OCI-LY1 (cell line): Measurements from ENCODE around the gene ZCCHC17.

ENCODE experiments used
- H2AFZ ChIP-seq: fragments of 200-600 bp; sonication (generic), shearing (Covaris generic); 2 replicates; pipeline ENCODE4 v1.6.0; 2014; ENCODE audit warnings: antibody characterized with exemption, mild to moderate bottlenecking, low read length
- H3F3A ChIP-seq: fragments of 200-600 bp; sonication (generic), shearing (Covaris generic); 2 replicates; pipeline ENCODE4 v1.6.0; 2014; ENCODE audit warnings: mild to moderate bottlenecking, antibody characterized with exemption, low read length, moderate library complexity; ENCODE audit not compliant: insufficient read depth
- H3K27ac ChIP-seq: fragments of 200-600 bp; sonication (generic); 2 replicates; pipeline ENCODE4 v1.5.1; 2014; ENCODE audit warnings: low read length, mixed run types, mild to moderate bottlenecking, low read depth; ENCODE audit not compliant: poor library complexity, severe bottlenecking
- H3K27me3 ChIP-seq: fragments of 200-600 bp; sonication (generic); 2 replicates; pipeline ENCODE4 v1.6.0; 2014; ENCODE audit warnings: antibody characterized with exemption, mild to moderate bottlenecking, low read length, moderate library complexity; ENCODE audit not compliant: insufficient read depth
- H3K36me3 ChIP-seq: fragments of 200-600 bp; sonication (generic); 2 replicates; pipeline ENCODE4 v1.6.1; 2014; ENCODE audit warnings: mild to moderate bottlenecking, antibody characterized with exemption, low read length, moderate library complexity, mixed read lengths; ENCODE audit not compliant: insufficient read depth
- H3K4me1 ChIP-seq: fragments of 200-600 bp; sonication (generic); 2 replicates; pipeline ENCODE4 v1.5.1; 2014; ENCODE audit warnings: mild to moderate bottlenecking, low read length, moderate library complexity; ENCODE audit not compliant: insufficient read depth, severe bottlenecking
- H3K4me2 ChIP-seq: fragments of 200-600 bp; sonication (generic), shearing (Covaris generic); 2 replicates; pipeline ENCODE4 v1.6.1; 2014; ENCODE audit warnings: low read length
- H3K4me3 ChIP-seq: fragments of 200-600 bp; sonication (generic); 2 replicates; pipeline ENCODE4 v1.5.1; 2014; ENCODE audit warnings: low read length, low read depth, mild to moderate bottlenecking, mixed read lengths; ENCODE audit not compliant: poor library complexity, severe bottlenecking
- H3K79me2 ChIP-seq: fragments of 200-600 bp; shearing (Covaris generic); 2 replicates; pipeline ENCODE4 v1.6.1; 2016; ENCODE audit warnings: mixed run types, low read length, mixed read lengths; ENCODE audit not compliant: insufficient read depth
- H3K9ac ChIP-seq: fragments of 200-600 bp; sonication (generic), shearing (Covaris generic); 2 replicates; pipeline ENCODE4 v1.6.1; 2014; ENCODE audit warnings: mild to moderate bottlenecking, low read length, mixed read lengths
- H3K9me2 ChIP-seq: fragments of 200-600 bp; sonication (generic), shearing (Covaris generic); 2 replicates; pipeline ENCODE4 v1.6.1; 2014; ENCODE audit warnings: low read depth, mild to moderate bottlenecking, low read length, mixed read lengths
- H3K9me3 ChIP-seq: fragments of 200-600 bp; shearing (Covaris generic); 2 replicates; pipeline ENCODE4 v1.6.1; 2014; ENCODE audit warnings: low read length, mixed read lengths
- H4K20me1 ChIP-seq: fragments of 200-600 bp; sonication (generic), shearing (Covaris generic); 2 replicates; pipeline ENCODE4 v1.6.0; 2016; ENCODE audit warnings: mild to moderate bottlenecking, low read length; ENCODE audit not compliant: insufficient read depth
- EZH2 ChIP-seq: fragments of 200-600 bp; sonication (generic), shearing (Covaris generic); IDR thresholded peaks from 2 replicates; pipeline ENCODE4 v1.8.0; 2017; ENCODE audit warnings: borderline replicate concordance, mixed run types, mild to moderate bottlenecking, antibody characterized with exemption, low read length, moderate library complexity, mixed read lengths
- TF ChIP-seq, protein P1 (sequence below): fragments of 200-600 bp; sonication (generic), shearing (Covaris generic); IDR thresholded peaks from 2 replicates; pipeline ENCODE4 v1.5.1; 2017; ENCODE audit warnings: mild to moderate bottlenecking, antibody characterized with exemption, low read length, moderate library complexity, mixed read lengths

Gene ZCCHC17

DNA sequence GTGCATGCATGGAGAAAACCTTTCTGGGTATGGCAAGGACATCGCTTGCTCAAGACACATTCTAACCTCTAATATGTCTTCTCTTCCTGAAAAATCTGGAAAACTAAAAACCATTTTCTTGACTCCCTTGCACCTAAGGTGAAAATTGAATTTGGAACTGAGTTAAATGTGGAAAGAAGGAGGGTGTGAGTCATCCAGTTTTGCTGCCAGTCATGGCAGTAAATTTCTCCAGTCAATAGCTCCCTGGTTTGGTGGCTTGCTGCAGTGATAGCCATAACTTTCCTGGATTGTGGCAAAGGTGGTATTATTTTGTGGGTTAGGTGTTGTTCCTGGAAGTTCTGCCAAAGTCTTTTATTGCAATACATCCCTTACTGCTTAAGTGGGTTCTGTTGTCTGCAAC lies 2.5 kb downstream of the ZCCHC17 start:
- no peaks in the 10 kb centered on the region for H4K20me1 ChIP-seq
- H3K9ac ChIP-seq, result no peak overlapping the region
- no peak overlapping the region for H3K27ac ChIP-seq
- H3K9me3 ChIP-seq, result no peaks in the 10 kb centered on the region
- H3F3A ChIP-seq, result no peaks in the 10 kb centered on the region
- TF ChIP-seq, protein P1, sequence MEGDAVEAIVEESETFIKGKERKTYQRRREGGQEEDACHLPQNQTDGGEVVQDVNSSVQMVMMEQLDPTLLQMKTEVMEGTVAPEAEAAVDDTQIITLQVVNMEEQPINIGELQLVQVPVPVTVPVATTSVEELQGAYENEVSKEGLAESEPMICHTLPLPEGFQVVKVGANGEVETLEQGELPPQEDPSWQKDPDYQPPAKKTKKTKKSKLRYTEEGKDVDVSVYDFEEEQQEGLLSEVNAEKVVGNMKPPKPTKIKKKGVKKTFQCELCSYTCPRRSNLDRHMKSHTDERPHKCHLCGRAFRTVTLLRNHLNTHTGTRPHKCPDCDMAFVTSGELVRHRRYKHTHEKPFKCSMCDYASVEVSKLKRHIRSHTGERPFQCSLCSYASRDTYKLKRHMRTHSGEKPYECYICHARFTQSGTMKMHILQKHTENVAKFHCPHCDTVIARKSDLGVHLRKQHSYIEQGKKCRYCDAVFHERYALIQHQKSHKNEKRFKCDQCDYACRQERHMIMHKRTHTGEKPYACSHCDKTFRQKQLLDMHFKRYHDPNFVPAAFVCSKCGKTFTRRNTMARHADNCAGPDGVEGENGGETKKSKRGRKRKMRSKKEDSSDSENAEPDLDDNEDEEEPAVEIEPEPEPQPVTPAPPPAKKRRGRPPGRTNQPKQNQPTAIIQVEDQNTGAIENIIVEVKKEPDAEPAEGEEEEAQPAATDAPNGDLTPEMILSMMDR, result no peak
- no peak for TF ChIP-seq EZH2
- peaks cover 6% of the 10 kb centered on the region; the same call in 1 of the 2 replicates for H3K36me3 ChIP-seq
- no peak overlapping the region for H3K4me3 ChIP-seq
- H3K4me1 ChIP-seq, result peaks cover 27% of the 10 kb centered on the region
- no peak overlapping the region for H2AFZ ChIP-seq
- no peaks in the 10 kb centered on the region for H3K27me3 ChIP-seq
- no peak overlapping the region for H3K4me2 ChIP-seq
- peaks cover 49% of the 10 kb centered on the region for H3K79me2 ChIP-seq
- no peaks in the 10 kb centered on the region for H3K9me2 ChIP-seq

DNA sequence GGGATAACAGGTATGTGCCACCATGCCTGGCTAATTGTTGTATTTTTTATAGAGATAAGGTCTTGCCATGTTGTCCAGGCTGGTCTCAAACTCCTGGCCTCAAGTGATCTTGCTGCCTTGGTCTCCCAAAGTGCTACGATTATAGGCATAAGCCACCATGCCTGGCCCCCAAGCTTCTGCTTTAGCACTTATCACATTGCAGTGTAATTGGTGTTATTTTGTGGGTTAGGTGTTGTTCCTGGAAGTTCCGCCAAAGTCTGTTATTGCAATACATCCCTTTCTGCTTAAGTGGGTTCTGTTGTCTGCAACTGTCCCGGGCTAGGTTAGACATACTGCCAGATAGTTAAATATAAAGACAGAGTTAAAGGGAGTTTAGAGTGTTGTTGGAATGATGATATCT lies 3.4 kb downstream of the ZCCHC17 start:
- H3F3A ChIP-seq, result no peaks in the 10 kb centered on the region
- no peak overlapping the region for H2AFZ ChIP-seq
- no peak overlapping the region for H3K27ac ChIP-seq
- H4K20me1 ChIP-seq, result no peaks in the 10 kb centered on the region
- H3K27me3 ChIP-seq, result no peaks in the 10 kb centered on the region
- H3K9ac ChIP-seq, result no peak overlapping the region
- H3K4me2 ChIP-seq, result no peak overlapping the region
- peaks cover 24% of the 10 kb centered on the region for H3K4me1 ChIP-seq
- H3K36me3 ChIP-seq, result no peaks in the 10 kb centered on the region; the same call in 1 of the 2 replicates
- no peaks in the 10 kb centered on the region for H3K9me3 ChIP-seq
- no peaks in the 10 kb centered on the region for H3K9me2 ChIP-seq
- no peak for TF ChIP-seq EZH2
- no peak overlapping the region for H3K4me3 ChIP-seq
- peaks cover 44% of the 10 kb centered on the region for H3K79me2 ChIP-seq

DNA sequence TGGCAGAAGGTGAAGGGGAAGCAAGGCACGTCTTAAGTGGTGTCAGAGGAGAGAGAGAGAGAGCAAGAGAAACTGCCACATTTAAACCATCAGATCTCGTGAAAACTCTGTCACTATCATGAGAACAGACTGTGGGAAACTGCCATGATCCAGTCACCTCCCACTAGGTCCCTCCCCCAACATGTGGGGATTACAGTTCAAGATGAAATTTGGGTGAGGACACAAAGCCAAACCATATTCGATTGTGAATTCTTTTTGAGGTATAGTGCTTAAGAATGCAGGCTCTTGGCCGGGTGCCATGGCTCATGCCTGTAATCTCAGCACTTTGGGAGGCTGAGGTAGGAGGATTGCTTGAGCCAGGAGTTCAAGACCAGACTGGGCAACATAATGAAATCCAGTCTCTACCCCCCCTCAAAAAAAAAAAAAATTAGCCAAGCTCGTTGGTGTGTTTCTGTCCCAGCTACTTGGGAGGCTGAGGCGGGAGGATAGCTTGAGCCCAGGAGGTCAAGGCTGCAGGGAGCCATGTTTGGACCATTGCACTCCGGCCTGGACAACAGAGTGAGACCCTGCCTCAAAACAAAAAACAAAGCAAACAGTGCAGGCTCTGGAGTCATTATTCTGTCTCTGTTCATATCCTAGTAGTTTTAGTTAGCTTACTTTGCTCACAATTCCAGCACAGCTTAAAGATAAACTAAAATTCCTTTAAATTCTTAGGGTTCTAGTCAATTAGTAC lies 6.0 kb downstream of the ZCCHC17 start:
- H3K36me3 ChIP-seq, result peaks cover 4% of the 10 kb centered on the region; the same call in 1 of the 2 replicates
- H3K79me2 ChIP-seq, result peaks cover 23% of the 10 kb centered on the region

More for the DNA sequence above, 6.0 kb downstream of the ZCCHC17 start:
- Histone ChIP-seq H3K27me3 (no peaks in the 10 kb centered on the region), H3K4me3 (no peak overlapping the region), H3K4me2 (no peak overlapping the region), H3K9me2 (no peaks in the 10 kb centered on the region), H3K9ac (no peak overlapping the region), H3K9me3 (no peaks in the 10 kb centered on the region), H4K20me1 (no peaks in the 10 kb centered on the region), H3K4me1 (peaks cover 12% of the 10 kb centered on the region), H3K27ac (no peak overlapping the region), H2AFZ (no peak overlapping the region), H3F3A (no peaks in the 10 kb centered on the region)
- TF ChIP-seq EZH2, result no peak
- TF ChIP-seq, protein P1, result no peak
